IMR-90 (cell line): ENCODE measurements around the gene CELSR1. TPM values are rescaled to one million over a fixed set of nuclear protein-coding genes. Genes with fewer than 3 reads are reported as not detected.

ENCODE experiments used
- ATAC-seq: fragments of 200-7000 bp; cut with Tn5 transposase; 2 replicates; pipeline ENCODE4 v1.9.1; 2020; ENCODE audit warnings: low read depth, mild to moderate bottlenecking, moderate library complexity
- BruUV-seq: library from RNA; stranded (reverse); fragments of 400-500 nt; replicated peaks from 2 replicates; lab custom pipeline; 2021; lab: Mats Ljungman, UMichigan
- CTCF ChIA-PET: fragments of 300-600 bp; formaldehyde crosslinking; extraction: SDS; loops from one replicate; lab custom pipeline; 2021; ENCODE audit warnings: antibody characterized with exemption; lab: Yijun Ruan, JAX
- POLR2A ChIA-PET: fragments of 300-600 bp; sonication (Branson Sonifier 250); formaldehyde crosslinking; loops from one replicate; lab custom pipeline; 2022; ENCODE audit warnings: antibody characterized with exemption; ENCODE audit not compliant: unreplicated experiment; lab: Charles Lee
- DNase-seq: peaks from one replicate; pipeline ENCODE4 v3.0.0; 2013
- H2AFZ ChIP-seq: replicated peaks from 2 replicates; pipeline ENCODE3; 2013; ENCODE audit warnings: low read length, mild to moderate bottlenecking; ENCODE audit not compliant: poor library complexity
- H2AK5ac ChIP-seq: 2 replicates; pipeline ENCODE4 v1.6.1; 2013; ENCODE audit warnings: low read depth, low read length, inconsistent platforms
- H2AK9ac ChIP-seq: replicated peaks from 2 replicates; pipeline ENCODE3; 2013; ENCODE audit warnings: mild to moderate bottlenecking, low read depth, low read length, moderate library complexity; ENCODE audit not compliant: poor library complexity
- H2BK120ac ChIP-seq: 2 replicates; pipeline ENCODE4 v1.6.1; 2013; ENCODE audit warnings: low read depth, low read length, inconsistent platforms
- H2BK15ac ChIP-seq: 3 replicates; pipeline ENCODE4 v1.6.1; 2013; ENCODE audit warnings: low read depth, low read length, inconsistent platforms
- H2BK20ac ChIP-seq: 2 replicates; pipeline ENCODE4 v1.6.1; 2013; ENCODE audit warnings: low read depth, mild to moderate bottlenecking, inconsistent platforms, low read length, moderate library complexity
- H2BK5ac ChIP-seq: 2 replicates; pipeline ENCODE4 v1.6.1; 2013; ENCODE audit warnings: mild to moderate bottlenecking, low read depth, low read length, inconsistent platforms; ENCODE audit not compliant: poor library complexity, severe bottlenecking
- H3K14ac ChIP-seq: replicated peaks from 2 replicates; pipeline ENCODE4 v1.6.1; 2013; ENCODE audit warnings: low read depth, low read length, inconsistent platforms
- H3K18ac ChIP-seq: 2 replicates; pipeline ENCODE4 v1.6.1; 2013; ENCODE audit warnings: low read depth, low read length, control low read depth
- H3K23ac ChIP-seq: 2 replicates; pipeline ENCODE4 v1.6.1; 2013; ENCODE audit warnings: low read depth, low read length, inconsistent platforms
- H3K27ac ChIP-seq: 2 replicates; pipeline ENCODE4 v1.5.1; 2013; ENCODE audit warnings: mild to moderate bottlenecking, control low read depth, low read length; ENCODE audit not compliant: insufficient read depth
- H3K27me3 ChIP-seq: 2 replicates; pipeline ENCODE4 v1.6.1; 2013; ENCODE audit warnings: low read length; ENCODE audit not compliant: control insufficient read depth, insufficient read depth
- H3K36me3 ChIP-seq: 2 replicates; pipeline ENCODE4 v1.6.1; 2013; ENCODE audit warnings: low read length, mixed read lengths; ENCODE audit not compliant: control insufficient read depth, insufficient read depth
- H3K4ac ChIP-seq: 2 replicates; pipeline ENCODE4 v1.6.1; 2013; ENCODE audit warnings: low read depth, low read length, inconsistent platforms
- H3K4me1 ChIP-seq: 2 replicates; pipeline ENCODE4 v1.6.1; 2013; ENCODE audit warnings: low read length, mixed read lengths; ENCODE audit not compliant: control insufficient read depth, insufficient read depth
- H3K4me2 ChIP-seq: 2 replicates; pipeline ENCODE4 v1.6.1; 2013; ENCODE audit warnings: low read depth, mild to moderate bottlenecking, control low read depth, low read length, moderate library complexity
- H3K4me3 ChIP-seq: 2 replicates; pipeline ENCODE4 v1.5.1; 2013; ENCODE audit warnings: low read depth, mild to moderate bottlenecking, control low read depth, low read length, moderate library complexity; ENCODE audit not compliant: insufficient read depth
- H3K56ac ChIP-seq: 2 replicates; pipeline ENCODE4 v1.6.1; 2013; ENCODE audit warnings: low read length, inconsistent platforms; ENCODE audit not compliant: insufficient read depth; ENCODE audit errors: extremely low read depth
- H3K79me1 ChIP-seq, 2 experiments: 2 replicates each; pipeline ENCODE4 v1.6.1; 2013; ENCODE audit warnings: low read length in 2 of 2, inconsistent platforms in 1 of 2, low read depth in 1 of 2
- H3K9ac ChIP-seq: 2 replicates; pipeline ENCODE4 v1.6.1; 2013; ENCODE audit warnings: low read depth, low read length, control low read depth
- H3K9me1 ChIP-seq: 2 replicates; pipeline ENCODE4 v1.6.1; 2013; ENCODE audit warnings: low read length, inconsistent platforms; ENCODE audit not compliant: insufficient read depth
- H3K9me3 ChIP-seq: 2 replicates; pipeline ENCODE4 v1.6.1; 2013; ENCODE audit warnings: low read length; ENCODE audit not compliant: control insufficient read depth, insufficient read depth
- H4K20me1 ChIP-seq: 2 replicates; pipeline ENCODE4 v1.6.1; 2013; ENCODE audit warnings: low read length, inconsistent platforms; ENCODE audit not compliant: insufficient read depth
- H4K5ac ChIP-seq: 2 replicates; pipeline ENCODE4 v1.6.1; 2013; ENCODE audit warnings: mild to moderate bottlenecking, low read depth, low read length, control low read depth
- H4K8ac ChIP-seq, 2 experiments: 2 replicates each; pipeline ENCODE4 v1.6.1; 2013; ENCODE audit warnings: low read depth in 2 of 2, low read length in 2 of 2, control low read depth in 1 of 2, inconsistent platforms in 1 of 2
- H4K91ac ChIP-seq: 2 replicates; pipeline ENCODE4 v1.6.1; 2013; ENCODE audit warnings: low read depth, low read length, inconsistent platforms; ENCODE audit not compliant: insufficient read depth
- BHLHE40 ChIP-seq: fragments of 150-350 bp; IDR thresholded peaks from 2 replicates; pipeline ENCODE4 v1.6.1; 2016; ENCODE audit warnings: mild to moderate bottlenecking, low read depth, low read length
- CEBPB ChIP-seq: IDR thresholded peaks from 2 replicates; pipeline ENCODE4 v1.6.1; 2012; ENCODE audit warnings: low read depth, low read length, improper control_type of control experiment
- CHD1 ChIP-seq: IDR thresholded peaks from 2 replicates; pipeline ENCODE4 v1.6.1; 2012; ENCODE audit warnings: low read depth, low read length, improper control_type of control experiment
- CTCF ChIP-seq: conservative IDR thresholded peaks from 2 replicates; pipeline ENCODE4 v1.5.1; 2012; ENCODE audit warnings: mild to moderate bottlenecking, low read depth, low read length, improper control_type of control experiment
- FOS ChIP-seq: fragments of 150-350 bp; IDR thresholded peaks from 2 replicates; pipeline ENCODE4 v1.6.1; 2016; ENCODE audit warnings: low read depth, low read length
- MAFK ChIP-seq: IDR thresholded peaks from 2 replicates; pipeline ENCODE4 v1.6.1; 2012; ENCODE audit warnings: low read depth, low read length, improper control_type of control experiment
- MAZ ChIP-seq: IDR thresholded peaks from 2 replicates; pipeline ENCODE4 v1.6.1; 2012; ENCODE audit warnings: low read depth, mild to moderate bottlenecking, low read length, improper control_type of control experiment, moderate library complexity, borderline replicate concordance
- MXI1 ChIP-seq: IDR thresholded peaks from 2 replicates; pipeline ENCODE4 v1.6.1; 2012; ENCODE audit warnings: low read depth, mild to moderate bottlenecking, low read length, moderate library complexity, borderline replicate concordance
- POLR2A ChIP-seq: IDR thresholded peaks from 2 replicates; pipeline ENCODE4 v1.6.1; 2012; ENCODE audit warnings: mild to moderate bottlenecking, low read depth, low read length
- RAD21 ChIP-seq: IDR thresholded peaks from 2 replicates; pipeline ENCODE4 v1.6.1; 2012; ENCODE audit warnings: low read length, improper control_type of control experiment
- RFX5 ChIP-seq: IDR thresholded peaks from 2 replicates; pipeline ENCODE4 v1.8.0; 2012; ENCODE audit warnings: low read depth, mild to moderate bottlenecking, low read length, moderate library complexity
- SMC3 ChIP-seq: fragments of 150-350 bp; IDR thresholded peaks from 2 replicates; pipeline ENCODE4 v1.6.1; 2016; ENCODE audit warnings: low read depth, mild to moderate bottlenecking, antibody characterized with exemption, low read length, moderate library complexity
- WGBS, 2 experiments: methylation state at CpG; one replicate each; pipeline versions ENCODE4 v1.1.5 to v1.1.7; 2013; ENCODE audit warnings: missing lambda C conversion rate in 2 of 2; ENCODE audit not compliant: insufficient read length in 1 of 2; ENCODE audit errors: extremely low coverage in 2 of 2; 5-methylcytosine and 5-hydroxymethylcytosine counted together
- dilution Hi-C: fragments of 300-500 bp; cut with HindIII; formaldehyde crosslinking; loops from one replicate; pipeline ENCODE4 v1.14.3; 2018; ENCODE audit warnings: low sequenced_read_pairs; ENCODE audit not compliant: unreplicated experiment
- in situ Hi-C: fragments of 300-500 bp; cut with MboI; formaldehyde crosslinking; loops from 3 replicates; pipeline ENCODE4 v1.14.3; 2019; ENCODE audit warnings: low sequenced_read_pairs, inconsistent platforms, mixed read lengths
- intact Hi-C: fragments of 100-400 bp; cut with micrococcal nuclease; formaldehyde crosslinking; loops from 2 replicates; pipeline ENCODE4 v1.10.0; 2022
- polyA plus RNA-seq, 3 experiments: library from polyadenylated mRNA; depleted of rRNA; stranded (reverse); fragments of >200 nt; gene quantifications; 2 replicates each; pipeline ENCODE4 v1.2.3, GENCODE V29; 2012; ENCODE audit warnings: low replicate concordance in 1 of 3
- total RNA-seq: library from RNA; depleted of rRNA; stranded (reverse); fragments of >200 nt; gene quantifications from 2 replicates; pipeline ENCODE4 v1.2.3, GENCODE V29; 2012

Gene CELSR1
- total and polyA plus RNA-seq, 2 of the 4 experiments (the other 2 are of a cell fraction) = 0.36 to 0.82 TPM

- in situ Hi-C loops (no loop called here), intact Hi-C loops (no loop called here), dilution Hi-C loops (no loop called here)
- no peak overlapping the region for H2AK5ac ChIP-seq
- H2BK20ac ChIP-seq = no peak overlapping the region
- ChIA-PET POLR2A (no interaction called here), CTCF (no interaction called here)
- no peak overlapping the region for H3K23ac ChIP-seq
- BruUV-seq = no TSS peak
- peaks cover 52% of the 10 kb centered on the region for H3K27me3 ChIP-seq
- H3K14ac ChIP-seq = no peak overlapping the region
- no peak overlapping the region for H2BK15ac ChIP-seq
- no peak overlapping the region for H4K5ac ChIP-seq
- no peak overlapping the region for H2AFZ ChIP-seq
- H3K9me3 ChIP-seq = no peaks in the 10 kb centered on the region
- no peaks in the 10 kb centered on the region for H3K79me1 ChIP-seq
- H2AK9ac ChIP-seq = no peak overlapping the region
- H3K56ac ChIP-seq = no peak overlapping the region
- DNase-seq (no peak), ATAC-seq (no peak)
- H3K4me1 ChIP-seq = 0 out of 2 replicates have a peak, but pooled peaks cover 1% of the 10 kb centered on the region
- no peak overlapping the region for H2BK5ac ChIP-seq
- H3K9me1 ChIP-seq = no peaks in the 10 kb centered on the region
- no peak overlapping the region for H4K8ac ChIP-seq
- H3K4me3 ChIP-seq = no peak overlapping the region
- H3K27ac ChIP-seq = no peak overlapping the region
- WGBS, 2 experiments = 39% methylated on average over 10 of the region's 31 CpGs; no CpG with 5 or more reads in 1 of the 2 experiments
- H3K9ac ChIP-seq = no peak overlapping the region
- no peak overlapping the region for H4K91ac ChIP-seq
- no peak overlapping the region for H2BK120ac ChIP-seq
- no peaks in the 10 kb centered on the region for H4K20me1 ChIP-seq
- no peak overlapping the region for H3K4me2 ChIP-seq
- TF ChIP-seq CTCF (no peak), MAFK (no peak), FOS (no peak), RAD21 (no peak), CHD1 (no peak), SMC3 (no peak), MAZ (no peak), RFX5 (no peak), MXI1 (no peak), BHLHE40 (no peak), CEBPB (no peak), POLR2A (no peak)
- H3K18ac ChIP-seq = no peak overlapping the region
- no peak overlapping the region for H3K4ac ChIP-seq
- no peaks in the 10 kb centered on the region for H3K36me3 ChIP-seq
Measured at GRCh38 chr22:46453006-46453828, 84.2 kb downstream of the CELSR1 start.
